UCSD-AML1 (cell line): ENCODE results near the gene RNU6-9.
"Not testable (repeated sequence)": the region's sequence is repeated elsewhere in the genome, so short reads cannot be mapped to it uniquely, and the experiment has no call there.

Source experiments
- DNase-seq: peaks from one replicate; lab custom pipeline; 2025; ENCODE audit not compliant: unreplicated experiment; lab: John Stamatoyannopoulos, UW

The RNU6-9 gene

DNA sequence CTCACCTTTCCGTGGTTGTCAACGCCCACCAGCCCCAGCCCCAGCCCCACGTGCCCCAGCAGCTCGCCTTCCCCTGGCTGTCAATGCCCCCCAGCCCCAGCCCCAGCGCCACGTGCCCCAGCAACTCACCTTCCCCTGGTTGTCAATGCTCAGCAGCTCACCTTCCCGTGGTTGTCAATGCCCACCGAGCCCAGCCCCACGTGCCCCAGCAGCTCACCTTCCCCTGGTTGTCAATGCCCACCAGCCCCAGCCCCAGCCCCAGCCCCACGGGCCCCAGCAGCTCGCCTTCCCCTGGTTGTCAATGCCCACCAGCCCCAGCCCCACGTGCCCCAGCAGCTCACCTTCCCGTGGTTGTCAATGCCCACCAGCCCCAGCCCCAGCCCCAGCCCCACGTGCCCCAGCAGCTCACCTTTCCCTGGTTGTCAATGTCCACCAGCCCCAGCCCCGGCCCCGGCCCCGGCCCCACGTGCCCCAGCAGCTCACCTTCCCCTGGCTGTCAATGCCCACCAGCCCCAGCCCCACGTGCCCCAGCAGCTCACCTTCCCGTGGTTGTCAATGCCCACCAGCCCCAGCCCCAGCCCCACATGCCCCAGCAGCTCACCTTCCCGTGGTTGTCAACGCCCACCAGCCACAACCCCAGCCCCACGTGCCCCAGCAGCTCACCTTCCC lies 15.2 kb upstream of the RNU6-9 start:
- DNase-seq = not testable (repeated sequence)

DNA sequence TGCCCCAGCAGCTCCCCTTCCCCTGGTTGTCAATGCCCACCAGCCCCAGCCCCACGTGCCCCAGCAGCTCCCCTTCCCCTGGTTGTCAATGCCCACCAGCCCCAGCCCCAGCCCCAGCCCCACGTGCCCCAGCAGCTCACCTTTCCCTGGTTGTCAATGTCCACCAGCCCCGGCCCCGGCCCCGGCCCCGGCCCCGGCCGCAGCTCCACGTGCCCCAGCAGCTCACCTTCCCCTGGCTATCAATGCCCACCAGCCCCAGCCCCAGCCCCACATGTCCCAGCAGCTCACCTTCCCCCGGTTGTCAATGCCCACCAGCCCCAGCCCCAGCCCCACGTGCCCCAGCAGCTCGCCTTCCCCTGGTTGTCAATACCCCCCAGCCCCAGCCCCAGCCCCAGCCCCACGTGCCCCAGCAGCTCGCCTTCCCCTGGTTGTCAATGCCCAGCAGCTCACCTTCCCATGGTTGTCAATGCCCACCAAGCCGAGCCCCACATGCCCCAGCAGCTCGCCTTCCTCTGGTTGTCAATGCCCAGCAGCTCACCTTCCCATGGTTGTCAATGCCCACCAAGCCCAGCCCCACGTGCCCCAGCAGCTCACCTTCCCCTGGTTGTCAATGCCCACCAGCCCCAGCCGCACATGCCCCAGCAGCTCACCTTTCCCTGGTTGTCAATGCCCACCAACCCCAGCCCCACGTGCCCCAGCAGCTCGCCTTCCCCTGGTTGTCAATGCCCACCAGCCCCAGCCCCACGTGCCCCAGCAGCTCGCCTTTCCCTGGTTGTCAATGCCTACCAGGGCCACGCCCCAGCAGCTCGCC lies 14.3 kb upstream of the RNU6-9 start:
- not testable (repeated sequence) for DNase-seq

DNA sequence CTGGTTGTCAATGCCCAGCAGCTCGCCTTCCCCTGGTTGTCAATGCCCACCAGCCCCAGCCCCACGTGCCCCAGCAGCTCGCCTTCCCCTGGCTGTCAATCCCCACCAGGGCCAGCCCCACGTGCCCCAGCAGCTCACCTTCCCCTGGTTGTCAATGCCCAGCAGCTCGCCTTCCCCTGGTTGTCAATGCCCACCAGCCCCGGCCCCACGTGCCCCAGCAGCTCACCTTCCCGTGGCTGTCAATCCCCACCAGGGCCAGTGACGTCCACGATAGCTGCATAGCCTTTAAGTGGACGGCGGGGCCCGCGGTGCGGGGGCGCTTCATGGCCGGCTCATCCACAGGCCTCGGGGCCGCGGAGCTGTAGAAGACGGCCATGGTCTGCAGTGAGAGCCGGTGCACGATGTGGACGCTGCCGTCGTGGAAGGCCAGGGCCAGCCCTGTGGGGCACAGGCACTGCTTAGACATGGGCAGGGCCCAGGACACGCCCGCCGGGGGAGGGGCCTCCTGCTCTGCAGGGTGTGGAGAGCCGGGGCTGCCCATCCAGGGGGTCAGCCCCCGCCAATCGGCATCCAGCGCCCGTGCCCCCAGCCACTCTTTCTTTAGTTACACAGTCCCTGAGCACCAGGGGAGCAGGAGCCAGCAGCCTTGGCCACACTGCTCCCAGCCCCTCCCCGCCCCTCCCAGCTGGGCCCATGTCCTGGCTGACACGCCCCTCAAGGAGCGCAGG lies 13.4 kb upstream of the RNU6-9 start:
- no peak for DNase-seq

DNA sequence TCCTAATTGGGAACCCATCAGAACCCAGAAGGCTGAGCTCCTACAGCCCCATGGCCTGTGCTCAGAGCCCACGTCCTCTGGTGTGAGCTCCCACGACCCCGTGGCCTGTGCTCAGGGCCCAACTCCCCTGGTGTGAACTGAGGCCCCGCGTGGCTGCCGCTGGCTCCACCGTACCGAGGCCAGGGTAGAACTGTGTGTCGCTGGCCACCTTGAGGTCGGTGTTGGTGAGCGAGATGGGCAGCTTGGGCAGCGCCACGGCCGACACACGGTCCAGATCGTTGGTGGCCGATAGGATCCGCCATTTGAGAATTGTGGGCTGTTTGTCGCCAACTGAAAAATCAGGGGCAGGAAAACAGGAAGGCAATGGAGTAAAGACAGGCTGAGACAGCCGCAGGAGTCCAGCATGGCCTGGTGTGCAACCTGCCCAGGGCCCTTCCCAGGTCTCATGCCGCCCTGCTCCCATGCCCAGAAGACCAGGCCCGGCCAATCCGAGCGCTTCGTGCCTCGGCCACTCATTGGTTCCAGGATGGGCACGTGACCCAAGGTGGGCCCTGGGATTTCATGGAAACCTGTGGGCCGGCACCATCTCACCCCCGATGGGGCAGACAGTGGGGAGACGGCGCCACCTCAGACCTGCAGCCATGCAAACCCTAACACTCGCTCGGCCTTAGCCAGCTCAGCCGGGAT lies 11.8 kb upstream of the RNU6-9 start:
- no peak for DNase-seq

DNA sequence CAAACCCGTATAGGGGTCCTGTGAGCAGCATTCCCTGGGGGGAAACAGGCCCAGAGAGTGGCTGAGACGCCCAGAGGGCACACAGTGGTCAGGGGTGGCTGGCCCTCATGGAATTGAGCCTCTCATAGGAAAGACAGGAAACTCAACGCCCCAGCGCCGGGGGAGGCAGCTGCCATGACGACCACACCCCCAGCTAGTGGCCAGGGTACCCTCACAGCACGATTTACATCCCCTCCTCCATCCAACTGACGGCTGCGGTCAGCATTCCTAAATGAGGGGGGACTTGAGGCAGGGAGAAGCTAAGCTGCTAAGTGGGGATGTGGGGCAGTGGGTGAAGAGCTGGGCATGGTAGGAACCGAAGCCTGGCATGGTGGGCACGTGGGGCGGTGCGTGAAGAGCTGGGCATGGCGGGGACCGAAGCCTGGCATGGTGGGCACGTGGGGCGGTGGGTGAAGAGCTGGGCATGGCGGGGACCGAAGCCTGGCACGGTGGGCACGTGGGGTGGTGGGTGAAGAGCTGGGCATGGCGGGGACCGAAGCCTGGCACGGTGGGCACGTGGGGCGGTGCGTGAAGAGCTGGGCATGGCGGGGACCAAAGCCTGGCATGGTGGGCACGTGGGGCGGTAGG lies 10.3 kb upstream of the RNU6-9 start:
- DNase-seq = no peak

DNA sequence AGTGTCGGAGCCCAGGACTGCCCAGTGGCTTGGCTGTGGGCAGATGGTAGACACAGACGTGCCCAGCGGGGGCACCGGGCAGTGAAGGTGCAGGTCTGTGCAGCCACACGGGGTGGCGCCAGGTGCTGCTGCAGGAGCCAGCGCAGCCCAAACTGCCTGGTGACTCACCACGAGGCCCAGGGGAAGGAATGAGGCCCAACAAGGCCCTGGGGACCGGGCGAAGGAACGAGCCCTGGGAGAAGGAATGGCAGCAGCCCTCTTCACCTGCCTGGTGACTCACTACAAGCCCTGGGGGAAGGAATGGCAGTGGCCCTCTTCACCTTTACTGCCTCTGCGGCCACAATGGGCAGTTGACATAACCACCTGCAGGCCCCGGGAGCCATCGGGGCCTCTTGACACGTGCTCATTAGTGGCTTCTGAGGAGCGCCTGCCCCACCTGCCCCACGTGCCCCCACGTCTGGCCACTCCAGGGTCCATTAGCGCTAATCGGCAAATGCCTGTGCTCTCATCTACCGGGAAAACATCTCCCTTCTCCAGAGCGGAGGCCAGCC lies 9.5 kb upstream of the RNU6-9 start:
- no peak for DNase-seq

DNA sequence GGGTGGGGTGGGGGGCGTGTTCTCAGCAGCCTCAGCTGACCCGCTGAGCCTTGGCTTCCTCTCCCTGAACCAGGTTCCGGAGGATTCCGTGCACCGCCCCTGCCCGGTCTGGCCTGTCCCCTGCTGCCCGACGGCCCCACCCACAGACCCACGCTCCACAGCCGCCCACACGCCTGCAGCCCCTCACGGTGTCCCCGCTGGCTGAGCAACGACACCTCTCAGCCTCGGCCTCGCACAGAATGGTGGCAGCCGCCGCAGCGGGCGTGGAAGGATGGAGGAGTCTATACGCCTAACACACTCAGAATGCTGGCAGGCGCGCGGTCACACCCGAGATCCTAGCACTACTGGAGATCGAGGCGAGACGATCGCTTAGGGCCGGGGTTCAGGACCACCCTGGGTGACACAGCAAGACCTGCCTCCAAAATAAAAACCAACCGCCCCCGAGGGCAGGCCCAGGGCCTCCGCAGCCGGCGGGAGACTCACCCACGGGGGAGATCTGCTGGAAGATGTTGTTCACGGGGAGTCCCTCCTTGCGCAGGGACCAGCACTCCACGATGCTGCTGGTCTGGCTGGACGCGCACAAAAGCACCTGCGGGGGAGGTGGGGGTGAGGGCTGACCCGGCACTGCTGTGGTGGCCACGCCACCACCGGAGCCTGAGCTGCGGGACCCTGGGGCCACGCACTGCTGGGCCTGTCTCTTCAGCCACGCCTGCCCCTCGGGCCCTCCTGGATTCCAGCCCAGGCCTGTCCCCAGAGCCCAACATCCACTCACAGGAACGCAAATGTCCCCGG lies 8.7 kb upstream of the RNU6-9 start:
- DNase-seq = no peak

DNA sequence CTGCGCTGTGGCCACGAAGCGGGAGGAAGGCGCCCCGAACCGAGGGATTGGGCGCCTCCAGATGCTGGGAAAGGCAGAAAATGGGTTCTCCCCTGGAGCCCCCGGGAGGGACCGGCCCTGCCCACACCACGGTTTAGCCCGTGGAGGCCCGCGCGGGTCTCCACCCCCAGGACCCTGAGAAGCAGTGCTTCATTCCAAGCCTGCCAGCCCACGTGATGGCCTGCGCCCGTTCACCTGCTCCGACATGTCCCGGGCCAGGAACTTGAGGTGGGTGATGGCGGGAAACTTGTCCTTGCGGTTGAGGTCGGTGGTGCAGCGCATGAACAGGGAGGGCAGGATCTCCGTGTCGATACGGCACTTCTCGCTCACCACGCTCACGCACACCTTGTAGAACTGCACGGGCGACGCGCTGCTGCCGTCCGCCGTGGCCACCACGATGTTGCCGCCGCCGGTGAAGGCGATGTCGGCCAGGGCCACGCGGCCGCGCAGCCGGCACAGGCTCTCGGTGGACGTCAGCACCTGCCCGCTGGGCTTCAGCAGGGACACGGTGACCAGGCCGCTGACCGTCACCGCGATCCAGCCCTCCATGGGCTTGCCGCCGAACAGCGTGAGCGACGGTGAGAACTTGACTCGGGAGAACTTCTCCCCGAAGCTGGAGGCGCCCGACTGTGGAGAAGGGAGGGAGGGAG lies 7.6 kb upstream of the RNU6-9 start:
- DNase-seq = no peak

DNA sequence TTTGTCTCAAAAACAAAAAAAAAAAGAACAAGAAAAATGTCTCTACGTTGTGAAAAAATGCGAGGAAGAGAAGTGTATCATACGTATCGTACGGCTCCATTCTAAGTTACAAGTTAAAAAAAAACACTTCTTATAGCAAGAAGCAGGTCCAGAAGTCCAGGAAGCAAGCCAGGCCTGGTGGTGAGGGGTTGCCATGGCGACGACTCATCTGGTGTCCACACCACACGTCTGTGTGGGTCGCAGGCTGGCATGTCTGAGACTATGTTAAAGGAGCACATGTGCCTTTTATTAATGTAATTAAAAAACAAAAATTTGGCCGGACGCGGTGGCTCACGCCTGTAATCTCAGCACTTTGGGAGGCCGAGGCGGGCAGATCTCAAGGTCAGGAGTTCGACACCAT lies 6.2 kb upstream of the RNU6-9 start:
- no peak for DNase-seq

DNA sequence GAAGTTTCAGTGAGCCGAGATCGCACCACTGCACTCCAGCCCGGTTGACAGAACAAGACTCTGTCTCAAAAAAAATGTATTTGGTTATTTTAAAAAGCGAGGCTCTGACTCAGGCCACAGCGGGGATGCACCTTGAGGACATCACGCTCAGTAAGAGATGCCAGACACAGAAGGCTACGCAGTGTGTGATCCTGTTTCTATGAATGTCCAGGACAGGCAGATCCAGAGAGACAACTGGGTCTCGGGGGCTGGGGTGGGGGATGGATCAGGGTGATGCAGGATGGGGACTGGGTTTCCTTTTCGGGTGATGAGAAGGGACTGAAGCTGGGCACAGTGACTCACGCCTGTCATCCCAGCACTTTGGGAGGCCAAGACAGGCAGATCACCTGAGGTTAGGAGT lies 5.7 kb upstream of the RNU6-9 start:
- DNase-seq = no peak

DNA sequence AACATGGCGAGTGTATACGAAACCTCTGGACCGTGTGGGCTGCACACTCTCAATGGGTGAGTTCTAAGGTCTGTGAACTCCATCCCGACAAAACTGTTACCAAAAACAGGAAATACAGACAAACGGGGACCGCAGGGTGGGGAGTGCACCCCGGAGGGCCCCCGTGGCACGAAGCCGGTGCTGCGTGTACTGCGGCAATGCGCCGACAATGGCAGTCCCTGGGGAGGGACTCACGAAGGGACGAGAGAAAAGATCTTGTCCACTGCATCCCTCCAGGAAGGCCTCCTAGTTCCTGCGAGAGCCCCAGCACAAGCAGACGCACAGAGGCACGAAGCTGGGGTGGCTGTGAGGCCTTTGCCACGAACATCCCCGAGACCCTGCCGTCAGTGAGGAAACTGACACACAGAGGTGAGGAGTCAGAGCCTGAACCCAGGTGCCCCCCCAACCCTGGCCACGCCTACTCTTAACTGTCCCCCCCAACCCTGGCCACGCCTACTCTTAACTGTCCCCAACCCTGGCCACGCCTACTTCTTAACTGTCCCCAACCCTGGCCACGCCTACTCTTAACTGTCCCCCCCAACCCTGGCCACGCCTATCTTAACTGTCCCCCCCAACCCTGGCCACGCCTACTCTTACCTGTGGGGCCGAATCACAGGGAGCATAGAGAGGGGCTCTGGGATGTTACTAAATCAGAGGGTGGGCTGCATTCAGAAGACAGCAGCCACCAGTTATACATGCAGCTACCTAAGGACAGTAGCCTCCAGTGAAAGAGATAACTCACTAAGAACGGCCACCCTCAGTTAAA lies 4.5 kb upstream of the RNU6-9 start:
- DNase-seq = no peak

DNA sequence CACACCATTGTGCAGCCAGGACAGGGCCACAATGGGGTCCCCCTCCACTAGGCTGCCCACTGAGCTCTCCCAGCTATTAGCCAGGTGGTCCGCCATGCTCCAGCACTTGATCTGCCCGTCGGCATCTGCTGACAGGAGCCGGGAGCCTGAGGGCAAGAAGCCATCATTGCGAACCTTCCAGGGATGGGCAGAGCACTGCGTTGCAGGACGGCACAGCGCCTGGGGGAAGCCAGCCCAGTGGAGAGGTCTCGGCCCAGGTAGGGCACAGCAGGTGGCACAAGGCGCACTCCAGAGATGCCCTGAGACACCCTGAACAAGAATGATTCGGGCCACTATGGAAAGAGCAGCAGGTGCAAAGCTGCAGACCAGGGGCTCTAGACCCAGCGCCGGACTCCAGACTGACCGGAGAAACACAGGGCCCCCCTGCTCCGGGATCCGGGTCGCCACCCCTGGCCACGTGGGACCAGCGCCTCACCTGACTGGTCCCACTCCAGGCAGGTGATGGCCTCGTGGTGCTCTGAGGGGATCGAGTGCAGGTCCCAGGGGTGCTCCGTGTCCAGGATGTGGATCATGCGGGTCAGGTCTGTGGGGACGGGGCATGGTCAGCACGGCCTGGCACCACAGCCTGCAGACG lies 3.5 kb upstream of the RNU6-9 start:
- DNase-seq = no peak

DNA sequence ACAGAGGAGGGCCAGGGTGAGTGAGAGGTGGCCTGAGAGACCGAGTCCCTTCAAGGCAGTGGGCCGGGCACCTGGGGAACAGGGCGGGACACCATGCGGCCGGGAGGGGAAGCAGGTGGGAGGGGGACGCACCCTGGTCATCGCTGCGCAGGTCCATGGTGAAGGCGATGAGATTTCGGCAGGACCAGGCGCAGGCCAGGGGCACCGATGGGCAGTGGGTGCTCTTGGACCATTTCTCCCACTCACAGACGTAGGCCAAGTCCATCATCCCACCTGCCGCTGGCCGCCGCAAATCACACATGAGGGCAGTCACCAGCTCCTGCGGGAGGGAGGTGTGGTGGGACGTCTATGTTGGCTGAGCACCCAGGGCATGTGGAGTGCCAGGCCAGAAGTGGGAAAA lies 2.5 kb upstream of the RNU6-9 start:
- no peak for DNase-seq

DNA sequence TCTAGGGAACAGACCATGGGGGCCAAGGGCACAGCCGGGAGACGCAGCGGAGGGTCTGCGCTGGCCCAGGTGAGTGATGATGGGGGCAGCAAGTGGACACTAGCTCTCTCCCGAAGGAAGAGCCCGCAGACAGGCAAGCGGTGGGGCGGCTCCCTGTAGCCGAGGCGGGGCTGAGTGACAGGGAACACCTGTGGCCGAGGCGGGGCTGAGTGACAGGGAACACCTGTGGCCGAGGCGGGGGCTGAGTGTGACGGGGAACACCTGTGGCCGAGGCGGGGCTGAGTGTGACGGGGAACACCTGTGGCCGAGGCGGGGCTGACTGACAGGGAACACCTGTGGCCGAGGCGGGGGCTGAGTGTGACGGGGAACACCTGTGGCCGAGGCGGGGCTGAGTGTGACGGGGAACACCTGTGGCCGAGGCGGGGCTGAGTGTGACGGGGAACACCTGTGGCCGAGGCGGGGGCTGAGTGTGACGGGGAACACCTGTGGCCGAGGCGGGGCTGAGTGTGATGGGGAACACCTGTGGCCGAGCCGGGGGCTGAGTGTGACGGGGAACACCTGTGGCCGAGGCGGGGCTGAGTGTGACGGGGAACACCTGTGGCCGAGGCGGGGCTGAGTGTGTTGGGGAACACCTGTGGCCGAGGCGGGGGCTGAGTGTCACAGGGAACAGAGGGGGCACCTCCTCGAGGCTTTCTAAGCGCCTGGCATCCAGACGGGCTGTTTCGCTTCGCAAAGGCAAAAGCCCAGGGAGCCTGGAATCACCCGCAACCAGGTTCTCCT lies 1.7 kb upstream of the RNU6-9 start:
- DNase-seq = not testable (repeated sequence)

DNA sequence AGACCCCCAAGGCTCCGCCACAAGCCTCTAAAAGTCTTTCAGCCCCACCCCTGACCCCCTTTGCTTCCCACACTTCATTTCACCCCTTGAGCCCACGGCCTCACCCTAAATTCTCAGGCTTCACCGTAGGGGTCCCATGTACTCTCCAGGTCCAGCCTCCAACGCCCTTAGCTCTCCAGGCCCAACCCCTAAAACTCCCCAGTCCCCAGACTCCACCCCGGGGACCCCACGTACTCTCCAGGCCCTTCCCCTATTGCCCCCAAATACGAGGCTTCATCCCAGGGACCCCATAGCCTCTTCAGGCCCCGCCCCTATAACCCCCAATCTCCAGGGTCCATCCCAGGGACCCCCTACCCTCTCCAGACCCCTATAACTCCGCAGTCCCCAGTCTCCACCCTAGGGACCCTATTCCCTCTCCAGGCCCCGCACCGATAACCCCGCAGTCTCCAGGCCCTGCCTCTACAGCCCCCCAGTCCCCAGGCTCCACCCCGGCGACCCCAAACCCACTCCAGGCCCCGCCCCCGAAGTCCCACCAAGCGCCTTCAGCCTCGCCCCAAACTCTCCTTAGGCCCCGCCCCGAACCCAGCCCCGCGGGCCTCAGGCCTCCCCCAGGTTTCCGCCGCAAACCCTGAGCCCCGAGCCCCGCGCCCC lies 916 bp upstream of the RNU6-9 start:
- DNase-seq = no peak

DNA sequence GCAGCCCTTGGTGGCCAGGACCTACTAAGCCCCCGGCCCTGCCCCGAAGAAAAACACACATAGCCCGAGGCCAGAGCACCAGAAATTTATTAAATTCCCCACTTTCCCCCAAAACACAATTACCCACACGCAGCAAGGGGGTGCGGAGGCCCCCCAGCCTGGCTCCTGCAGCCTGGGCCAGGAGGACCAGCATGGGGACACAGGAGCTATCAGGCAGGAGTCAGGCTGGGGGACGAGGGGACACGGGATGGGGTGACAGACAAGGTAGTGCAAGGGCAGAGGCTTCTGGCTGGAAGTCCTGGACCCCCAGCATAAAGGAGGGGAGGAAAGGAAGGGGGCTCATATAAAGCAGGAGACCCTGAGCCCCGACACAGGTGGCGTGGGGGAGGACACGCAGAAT lies 3.1 kb downstream of the RNU6-9 start:
- no peak for DNase-seq

DNA sequence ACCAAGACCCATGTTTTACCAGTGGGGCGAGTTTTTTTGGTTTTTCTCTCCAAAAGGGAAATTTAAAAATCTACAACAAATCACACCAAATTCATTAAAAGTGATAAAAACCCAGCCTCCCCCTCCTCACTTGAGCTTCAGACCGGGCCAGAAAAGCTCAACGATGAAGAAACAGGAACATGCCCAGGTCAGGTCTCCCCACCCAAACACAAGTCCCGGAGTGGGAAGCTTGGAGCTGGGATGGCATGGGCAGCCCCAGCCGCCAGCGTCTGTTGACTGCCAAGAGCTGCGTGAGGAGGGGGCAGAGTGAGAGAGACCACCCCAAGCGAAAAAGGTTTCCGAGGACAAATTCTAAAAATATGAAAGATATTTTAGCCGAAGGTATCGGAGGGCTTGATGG lies 3.7 kb downstream of the RNU6-9 start:
- DNase-seq = no peak
